GM18505 (cell line): Measurements from ENCODE around the gene TTC33.

Experiments used
- ATAC-seq: cut with Tn5 transposase; IDR thresholded peaks from one replicate; pipeline ENCODE4 v1.9.1; 2021; ENCODE audit not compliant: unreplicated experiment
- POLR2A ChIP-seq: IDR thresholded peaks from 4 replicates; pipeline ENCODE4 v1.6.1; 2011; ENCODE audit warnings: borderline replicate concordance; ENCODE audit not compliant: insufficient read depth, insufficient read length; ENCODE audit errors: extremely low read depth

The TTC33 gene

GRCh38 chr5:40627706-40628105 lies 128.1 kb downstream of the TTC33 start:
- TF ChIP-seq POLR2A: no peak
- no peak for ATAC-seq

DNA sequence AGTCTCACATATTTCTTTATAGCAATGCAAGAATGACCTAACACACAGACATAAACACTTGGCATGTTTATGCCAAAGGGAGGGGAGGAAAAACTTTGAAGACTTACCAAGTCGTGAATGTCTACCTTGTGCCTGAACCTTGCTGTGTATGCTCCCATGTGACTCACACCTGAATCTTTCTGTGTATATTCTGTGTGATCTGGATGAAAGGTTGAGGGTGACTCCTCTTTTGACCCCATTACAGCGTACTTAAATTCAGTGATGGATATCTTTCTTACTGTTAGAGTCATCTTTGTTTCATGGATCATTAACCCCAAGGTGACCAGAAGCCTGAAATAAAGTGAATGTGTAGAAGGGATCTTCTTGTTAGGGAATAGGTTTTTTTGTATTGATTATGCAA lies 129.0 kb downstream of the TTC33 start:
- ATAC-seq: no peak
- no peak for TF ChIP-seq POLR2A

GRCh38 chr5:40623480-40624420 lies 132.0 kb downstream of the TTC33 start:
- TF ChIP-seq POLR2A: no peak
- ATAC-seq: no peak

- TF ChIP-seq POLR2A: no peak
- no peak for ATAC-seq
Observed at GRCh38 chr5:40622463-40623252, 133.1 kb downstream of the TTC33 start.

- ATAC-seq: no peak
Observed at GRCh38 chr5:40619421-40619820, 136.3 kb downstream of the TTC33 start.

GRCh38 chr5:40618926-40619325 lies 136.8 kb downstream of the TTC33 start:
- ATAC-seq: no peak
- TF ChIP-seq POLR2A: no peak

More at GRCh38 chr5:40619421-40619820, 136.3 kb downstream of the TTC33 start:
- no peak for TF ChIP-seq POLR2A

DNA sequence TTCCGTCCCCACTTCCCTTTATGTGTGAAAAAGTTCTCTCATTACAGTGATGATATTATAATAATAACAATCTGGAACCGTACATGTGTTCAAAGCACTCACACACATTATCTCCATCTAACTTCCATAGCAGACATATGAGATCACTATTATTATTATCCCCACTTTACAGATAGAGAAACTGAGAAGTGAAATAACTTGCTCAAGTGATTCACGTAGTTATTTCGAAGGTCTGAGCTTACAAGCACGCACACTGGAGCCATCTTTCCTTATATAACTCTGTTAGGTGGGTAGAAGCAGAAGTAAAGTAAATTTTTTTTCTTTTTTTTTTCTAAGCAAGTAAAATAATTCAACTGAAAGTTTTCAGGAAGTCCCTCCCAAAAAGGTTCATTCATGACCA lies 139.0 kb downstream of the TTC33 start:
- ATAC-seq: no peak
- TF ChIP-seq POLR2A: no peak

- ATAC-seq: no peak
Observed at GRCh38 chr5:40615586-40616170, 140.1 kb downstream of the TTC33 start.

GRCh38 chr5:40614923-40615585 lies 140.7 kb downstream of the TTC33 start:
- ATAC-seq: no peak
- no peak for TF ChIP-seq POLR2A

More at GRCh38 chr5:40615586-40616170, 140.1 kb downstream of the TTC33 start:
- TF ChIP-seq POLR2A: no peak

DNA sequence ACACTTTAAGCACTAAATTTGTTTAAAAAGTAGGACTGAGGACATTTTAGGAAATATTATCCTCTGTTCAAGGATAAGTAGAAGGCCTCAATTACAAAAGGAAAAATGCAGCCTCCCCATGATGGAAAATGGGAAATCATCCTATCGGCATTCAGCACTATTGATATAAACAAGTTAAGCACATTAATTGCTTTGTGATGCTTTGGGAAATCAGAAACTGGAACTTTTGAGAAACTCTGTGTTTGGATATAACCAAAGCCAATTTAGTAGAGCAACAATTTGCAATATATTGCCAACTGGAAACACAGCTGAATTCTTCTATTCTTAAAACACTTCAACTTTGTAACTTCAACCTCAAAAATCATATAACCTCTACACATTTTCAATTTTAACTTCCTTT lies 141.3 kb downstream of the TTC33 start:
- TF ChIP-seq POLR2A: no peak
- ATAC-seq: no peak

DNA sequence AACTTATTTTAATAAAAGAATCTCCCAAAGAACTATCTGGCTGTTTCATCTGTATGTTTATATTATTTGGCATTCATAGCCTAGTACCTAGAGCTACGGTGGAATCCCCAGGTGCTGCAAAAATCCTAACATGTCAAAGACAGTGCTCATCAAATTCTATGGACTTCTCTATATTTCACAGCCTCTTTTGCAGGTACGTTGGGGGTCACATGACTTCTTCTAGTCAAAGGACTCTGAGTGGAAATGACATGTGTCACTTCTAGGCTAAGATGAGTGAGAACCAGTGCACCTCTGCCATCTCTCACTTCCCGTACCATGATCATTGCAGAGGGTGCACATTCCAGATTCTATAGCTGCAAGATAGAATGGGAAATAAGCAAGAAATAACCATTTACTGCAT lies 148.6 kb downstream of the TTC33 start:
- no peak for ATAC-seq
- no peak for TF ChIP-seq POLR2A

- no peak for ATAC-seq
- TF ChIP-seq POLR2A: no peak
Observed at GRCh38 chr5:40606077-40606765, 149.5 kb downstream of the TTC33 start.
